K562 (cell line): ENCODE measurements around the gene KLHL20. TPM values are rescaled to one million over a fixed set of nuclear protein-coding genes. Genes with fewer than 3 reads are reported as not detected.

Source experiments
- E2F6 ChIP-seq, 2 experiments: IDR thresholded peaks; 2 replicates each; pipeline ENCODE4 v1.6.1; 2011; ENCODE audit warnings: borderline replicate concordance in 1 of 2, control low read depth in 1 of 2, low read depth in 1 of 2, low read length in 1 of 2, mild to moderate bottlenecking in 1 of 2, mixed read lengths in 1 of 2, moderate library complexity in 1 of 2; ENCODE audit not compliant: insufficient read depth in 1 of 2, insufficient read length in 1 of 2, poor library complexity in 1 of 2, severe bottlenecking in 1 of 2; ENCODE audit errors: extremely low read depth in 1 of 2
- ETV5 ChIP-seq: sonication (generic); formaldehyde crosslinking; IDR thresholded peaks from 2 replicates; pipeline ENCODE4 v1.4.0; 2020; ENCODE audit warnings: low read depth, mild to moderate bottlenecking, missing genetic modification reagents
- FOXM1 ChIP-seq, 2 experiments: fragments of 450-650 bp in 1 of 2; sonication (generic) in 1 of 2; formaldehyde crosslinking in 1 of 2; IDR thresholded peaks; 2 replicates each; pipeline versions ENCODE4 v1.6.1 to v1.9.0; 2017 to 2022; ENCODE audit warnings: low read depth in 2 of 2, mild to moderate bottlenecking in 2 of 2, missing genetic modification reagents in 1 of 2, moderate library complexity in 1 of 2
- HCFC1 ChIP-seq: IDR thresholded peaks from 2 replicates; pipeline ENCODE4 v1.6.1; 2012; ENCODE audit warnings: low read depth, low read length, improper control_type of control experiment
- MTA2 ChIP-seq: fragments of 450-650 bp; IDR thresholded peaks from 2 replicates; pipeline ENCODE4 v1.6.1; 2016; ENCODE audit warnings: low read depth
- NR2C1 ChIP-seq, 2 experiments: fragments of 450-650 bp; IDR thresholded peaks; 2 replicates each; pipeline ENCODE4 v1.6.1; 2017; ENCODE audit warnings: mild to moderate bottlenecking in 2 of 2, antibody characterized with exemption in 1 of 2, inconsistent platforms in 1 of 2, missing compliant biosample characterization in 1 of 2, missing genetic modification characterization in 1 of 2
- NR2C2 ChIP-seq, 2 experiments: fragments of 200-800 bp in 1 of 2; sonication (Bioruptor generic) in 1 of 2; sonication (generic) in 1 of 2; formaldehyde crosslinking in 1 of 2; IDR thresholded peaks; 2 replicates each; pipeline versions ENCODE4 v1.6.1 to v1.8.0; 2016 to 2022; ENCODE audit warnings: mild to moderate bottlenecking in 1 of 2, missing compliant biosample characterization in 1 of 2, missing genetic modification characterization in 1 of 2, missing genetic modification reagents in 1 of 2
- PHF8 ChIP-seq: fragments of 200-600 bp; sonication (generic); IDR thresholded peaks from 2 replicates; pipeline ENCODE4 v1.6.1; 2012; ENCODE audit warnings: mixed run types, mild to moderate bottlenecking, inconsistent platforms, low read length, moderate library complexity, borderline replicate concordance
- PML ChIP-seq: IDR thresholded peaks from 2 replicates; pipeline ENCODE4 v1.6.1; 2012; ENCODE audit warnings: low read length, inconsistent platforms
- RHOXF2B ChIP-seq: fragments of 250-450 bp; sonication (Bioruptor Pico); conservative IDR thresholded peaks from 2 replicates; pipeline ENCODE4 v1.5.1; 2021
- SUPT5H ChIP-seq: fragments of 450-650 bp; IDR thresholded peaks from 2 replicates; pipeline ENCODE4 v1.6.1; 2016
- TAF1 ChIP-seq: IDR thresholded peaks from 2 replicates; pipeline ENCODE4 v1.6.1; 2011; ENCODE audit warnings: mild to moderate bottlenecking, low read length, moderate library complexity; ENCODE audit not compliant: insufficient read depth, control insufficient read depth, severe bottlenecking; ENCODE audit errors: extremely low read depth
- THRA ChIP-seq: fragments of 450-650 bp; IDR thresholded peaks from 2 replicates; pipeline ENCODE4 v1.6.1; 2017; ENCODE audit warnings: mild to moderate bottlenecking, moderate library complexity
- ZBTB11 ChIP-seq, 3 experiments: fragments of 200-800 bp in 1 of 3; fragments of 250-450 bp in 1 of 3; fragments of 450-650 bp in 1 of 3; sonication (Bioruptor Pico) in 1 of 3; sonication (Bioruptor generic) in 1 of 3; formaldehyde crosslinking in 1 of 3; IDR thresholded peaks; 2 replicates each; pipeline versions ENCODE4 v1.6.1 to v1.8.0; 2016 to 2022; ENCODE audit warnings: mild to moderate bottlenecking in 2 of 3, missing genetic modification characterization in 2 of 3, missing compliant biosample characterization in 1 of 3, moderate library complexity in 1 of 3
- ZHX1 ChIP-seq: fragments of 150-350 bp; conservative IDR thresholded peaks from 2 replicates; pipeline ENCODE4 v1.6.1; 2014; ENCODE audit warnings: low read length
- ZNF184 ChIP-seq: sonication (generic); formaldehyde crosslinking; IDR thresholded peaks from 2 replicates; pipeline ENCODE4 v1.5.0; 2020; ENCODE audit warnings: missing genetic modification reagents
- polyA plus RNA-seq, 8 experiments: library from polyadenylated mRNA; depleted of rRNA in 4 of 8; stranded (reverse) in 5 of 8; unstranded in 3 of 8; fragments of >200 nt; fragmentation: Nextera tagmentation in 2 of 8; fragmentation: Illumina TruSeq in 1 of 8; extraction: Ambion mirVana in 2 of 8; extraction: Trizol in 1 of 8; gene quantifications; 2 replicates each; pipeline versions ENCODE4 v1.2.1 to v1.2.3, GENCODE V29; 2011 to 2014; ENCODE audit warnings: inconsistent platforms in 1 of 8, missing spikeins in 1 of 8
- total RNA-seq, 7 experiments: library from RNA; depleted of rRNA in 6 of 7; stranded (reverse); fragments of >200 nt in 6 of 7; fragmentation: Illumina TruSeq in 2 of 7; extraction: Trizol in 2 of 7; gene quantifications; 2 replicates each; pipeline versions ENCODE4 v1.2.1 to v1.2.3, GENCODE V29; 2011 to 2021; ENCODE audit warnings: low replicate concordance in 1 of 7

The KLHL20 gene
- total and polyA plus RNA-seq, 9 of the 15 experiments (the other 6 are each of a cell fraction or from before 2014, with no cell fraction given) = 8.9 to 23.2 (median 16.8) TPM

- TF ChIP-seq NR2C1 (IDR thresholded peaks at IDR 0.05) (peak; percentile 93), NR2C1 (tag; IDR thresholded peaks at IDR 0.05) (peak; percentile 94), PML (peak; percentile 86), FOXM1 (IDR thresholded peaks at IDR 0.05; ENCODE audit: low read depth) (peak; percentile 95), FOXM1 (CRISPR knock-in tag; IDR thresholded peaks at IDR 0.05; ENCODE audit: low read depth) (peak; percentile 87; the same call in 1 of the 2 replicates), ETV5 (CRISPR knock-in tag) (peak; percentile 63), THRA (no peak), HCFC1 (peak; percentile 91), ZNF184 (CRISPR knock-in tag) (no peak), MTA2 (peak; percentile 18; the same call in 1 of the 2 replicates), PHF8 (peak; percentile 94), ZHX1 (peak; percentile 42; the same call in 1 of the 2 replicates), SUPT5H (peak; percentile 96), E2F6 (IDR thresholded peaks at IDR 0.05; ENCODE audit: borderline replicate concordance in 1 of 2, extremely low read depth in 1 of 2, insufficient read depth in 1 of 2, insufficient read length in 1 of 2, low read depth in 1 of 2, low read length in 1 of 2, poor library complexity in 1 of 2, severe bottlenecking in 1 of 2) (peak in 1 of 2 experiments; percentile 33), ZBTB11 (CRISPR knock-in tag; IDR thresholded peaks at IDR 0.05) (peak in 1 of 3 experiments; percentile 89; a peak in 2 of 6 replicates), TAF1 (peak; percentile 93), RHOXF2B (CRISPR knock-in tag) (0 out of 2 replicates have a peak, but pooled peaks have one; percentile 12), NR2C2 (CRISPR knock-in tag; IDR thresholded peaks at IDR 0.05) (peak; percentile 79), NR2C2 (tag; IDR thresholded peaks at IDR 0.05) (peak; percentile 97)
Observed at GRCh38 chr1:173824315-173825081, 109.7 kb downstream of the KLHL20 start, which contains the start of the genes CENPL and DARS2 (continued).
